Hepatic stellate cell (primary cell): ENCODE data around the gene DMKN.
"Not testable (repeated sequence)": the region's sequence is repeated elsewhere in the genome, so short reads cannot be mapped to it uniquely, and the experiment has no call there.

ENCODE experiments used
- DNase-seq: peaks from one replicate; pipeline ENCODE4 v3.0.0; 2011; ENCODE audit warnings: low spot score

The DMKN gene

DNA sequence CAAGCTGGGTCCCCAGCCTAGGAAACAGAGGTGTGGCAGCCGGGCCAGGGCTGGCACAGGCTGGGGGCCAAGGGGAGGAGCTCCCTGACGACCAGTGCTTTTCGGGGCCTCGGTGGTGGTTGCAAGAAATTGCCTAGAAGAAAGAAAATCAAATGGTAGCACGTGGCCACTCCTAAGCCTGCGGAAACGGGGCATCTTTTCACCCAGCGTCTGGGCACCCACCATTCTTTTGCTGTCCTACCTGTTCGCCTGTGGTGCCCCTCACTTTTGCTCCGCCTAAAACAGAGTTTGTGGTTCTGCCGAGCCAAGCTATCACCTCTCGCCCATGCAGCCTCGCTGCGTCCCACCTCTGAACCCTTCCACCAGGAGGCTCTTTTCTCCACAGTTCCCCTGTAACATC lies 16.0 kb downstream of the DMKN start:
- DNase-seq = no peak

DNA sequence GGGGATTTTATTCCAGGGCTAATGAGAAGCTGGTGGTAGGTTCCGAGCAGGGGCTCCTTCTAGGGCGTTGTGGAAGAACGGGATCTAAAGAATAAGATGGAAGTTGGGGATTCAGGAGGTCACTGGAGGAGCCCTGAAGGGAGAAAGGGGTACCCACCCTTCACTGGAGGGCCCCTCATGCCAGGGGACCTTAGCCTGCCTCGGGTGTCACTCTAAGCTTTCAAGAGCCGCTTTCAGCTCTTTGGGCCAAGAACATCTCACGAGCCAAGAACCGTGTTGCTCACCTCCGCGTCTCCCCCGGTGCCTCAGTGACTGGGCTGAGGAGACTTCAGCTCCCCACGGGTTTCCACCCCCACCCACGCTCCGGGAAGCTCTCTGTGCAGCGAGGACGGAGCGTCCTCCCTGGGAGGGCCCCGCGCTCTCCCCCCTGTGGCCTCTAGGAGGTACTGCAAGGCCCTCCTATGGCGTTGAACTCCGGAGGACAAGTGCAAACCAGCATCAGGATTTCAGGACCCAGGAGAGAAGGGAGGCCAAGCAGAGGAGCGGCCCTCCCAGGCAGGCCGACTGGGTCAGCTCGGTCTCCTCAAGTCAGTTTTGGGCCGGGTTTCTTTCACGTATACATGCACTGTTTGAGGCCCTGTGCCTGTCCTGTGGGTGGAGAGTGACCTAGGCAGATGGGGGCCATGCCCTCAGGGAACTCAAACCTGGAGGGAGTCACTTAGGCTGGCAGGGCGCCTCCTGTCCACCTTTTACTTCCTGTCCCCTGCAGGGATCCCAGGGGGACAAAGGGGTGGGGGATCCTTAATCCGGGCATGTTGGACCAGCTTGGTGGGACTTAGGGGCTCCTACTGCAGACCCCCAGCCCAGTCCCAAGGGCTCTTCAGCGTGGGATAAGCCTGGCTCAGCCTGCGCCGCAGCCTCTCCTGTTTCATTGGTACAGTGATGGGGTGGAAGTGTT lies 18.1 kb downstream of the DMKN start:
- DNase-seq = peak; percentile 91

DNA sequence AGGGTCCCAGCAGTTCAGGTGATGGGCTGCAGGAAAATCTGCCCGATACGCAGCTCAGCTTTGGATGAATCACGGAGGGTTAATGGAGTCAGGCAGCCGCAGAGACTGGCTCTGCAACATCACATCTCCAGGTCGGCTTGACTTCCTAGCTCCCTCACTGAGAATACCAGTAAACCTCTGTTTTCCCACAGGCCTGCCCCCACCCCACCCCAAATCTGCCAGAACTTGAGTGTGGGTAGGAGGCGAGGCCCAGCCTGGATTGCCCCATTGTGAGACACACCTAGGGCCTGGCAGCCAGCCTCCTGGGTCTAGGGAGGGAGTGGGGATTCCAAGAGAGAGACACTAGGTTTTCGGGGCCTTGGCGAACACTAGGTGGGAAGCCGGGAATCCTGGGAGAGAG lies 19.5 kb downstream of the DMKN start:
- DNase-seq = no peak

DNA sequence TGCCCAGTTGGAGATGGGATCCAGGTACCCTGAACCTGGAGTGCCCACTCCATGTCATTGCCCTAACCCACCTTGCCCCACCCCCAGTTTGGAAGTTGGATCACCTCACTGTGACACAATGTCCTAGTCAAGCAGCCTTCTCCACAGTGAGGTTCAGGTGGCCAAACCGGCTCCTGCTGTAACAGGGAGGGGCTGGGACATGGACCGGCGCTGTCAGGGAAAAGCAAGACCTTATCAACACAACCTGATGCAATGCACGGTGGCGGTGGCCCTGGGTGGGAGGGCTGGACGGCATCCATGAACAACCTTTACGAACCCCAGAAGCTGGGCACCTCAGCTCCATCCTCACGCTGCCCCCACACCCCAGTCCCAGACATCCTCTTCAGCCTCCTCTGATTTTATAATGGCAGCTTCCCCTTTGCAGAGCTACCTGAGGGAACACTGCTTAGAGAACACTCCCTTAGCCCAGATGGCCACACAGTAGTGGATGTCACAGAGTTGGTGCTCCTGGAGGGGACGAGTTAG lies 21.6 kb downstream of the DMKN start:
- DNase-seq = no peak

DNA sequence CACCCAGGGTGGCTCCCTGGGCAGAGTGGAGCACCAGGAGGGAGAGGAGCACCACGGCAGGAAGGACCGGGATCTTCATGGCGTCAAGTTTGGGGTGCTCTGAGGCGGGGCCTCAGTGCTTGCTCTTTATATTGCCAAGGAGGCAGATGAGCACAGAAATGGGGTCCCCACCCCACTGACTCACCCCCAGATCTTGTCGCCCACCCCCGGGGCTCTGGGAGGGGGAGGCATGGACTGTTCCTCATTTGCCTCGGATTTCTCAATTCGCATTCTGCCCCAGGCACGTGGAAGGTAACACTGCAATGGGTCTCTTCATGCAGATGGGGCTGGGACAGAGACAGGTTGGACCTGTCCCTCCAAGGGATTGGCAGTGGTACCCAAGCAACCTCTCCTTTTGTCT lies 23.1 kb downstream of the DMKN start, which contains the start of gene KRTDAP:
Gene KRTDAP (minus strand): TSS at position 101 of the 400 bp plus-strand sequence. CDS start 22 bp downstream, at position 79.
- no peak for DNase-seq

DNA sequence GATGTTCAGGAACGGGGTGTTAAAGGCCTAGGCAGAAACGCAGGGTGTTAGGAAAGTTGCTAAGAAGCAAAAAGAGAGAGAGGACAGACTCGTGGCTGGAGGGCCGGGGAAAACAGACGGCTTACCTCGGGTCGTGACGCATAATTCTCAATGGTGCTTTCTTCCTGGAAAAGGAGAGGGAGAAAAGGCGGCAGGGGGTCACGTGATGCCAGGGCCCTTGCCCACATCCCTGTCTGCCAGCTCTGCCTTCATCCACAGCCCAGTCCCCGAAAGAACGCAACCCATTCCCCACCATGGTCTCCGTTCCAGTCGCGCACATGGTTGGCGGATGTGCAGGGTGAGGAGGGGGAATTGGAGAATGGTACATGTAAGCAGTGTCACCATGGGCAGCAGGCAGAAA lies 24.8 kb downstream of the DMKN start:
- DNase-seq = no peak

DNA sequence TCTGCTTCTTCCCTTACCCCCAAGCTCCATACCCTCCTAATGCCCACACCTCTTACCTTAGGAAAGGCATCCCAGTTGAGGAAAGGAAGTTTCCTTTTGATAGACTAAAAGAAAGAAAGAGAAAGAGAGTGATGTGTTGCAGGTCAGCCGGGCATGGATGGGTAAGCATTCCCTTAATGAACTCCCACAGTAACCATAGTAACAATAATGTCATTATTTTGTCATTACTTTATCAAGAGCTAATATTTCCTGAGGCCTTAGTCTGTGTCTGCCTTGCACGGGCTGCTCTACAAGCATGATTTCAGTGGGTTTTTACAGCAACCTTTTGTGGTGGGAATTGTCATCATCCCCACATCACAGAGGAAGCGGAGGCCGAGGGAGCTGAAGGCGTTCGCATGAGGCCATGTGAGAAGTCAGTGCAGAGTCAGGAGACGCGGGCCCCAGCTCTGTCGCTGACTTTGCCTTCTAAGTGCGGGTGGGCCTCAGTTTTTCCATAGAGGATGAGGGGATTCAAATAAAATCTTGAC lies 25.7 kb downstream of the DMKN start:
- no peak for DNase-seq

DNA sequence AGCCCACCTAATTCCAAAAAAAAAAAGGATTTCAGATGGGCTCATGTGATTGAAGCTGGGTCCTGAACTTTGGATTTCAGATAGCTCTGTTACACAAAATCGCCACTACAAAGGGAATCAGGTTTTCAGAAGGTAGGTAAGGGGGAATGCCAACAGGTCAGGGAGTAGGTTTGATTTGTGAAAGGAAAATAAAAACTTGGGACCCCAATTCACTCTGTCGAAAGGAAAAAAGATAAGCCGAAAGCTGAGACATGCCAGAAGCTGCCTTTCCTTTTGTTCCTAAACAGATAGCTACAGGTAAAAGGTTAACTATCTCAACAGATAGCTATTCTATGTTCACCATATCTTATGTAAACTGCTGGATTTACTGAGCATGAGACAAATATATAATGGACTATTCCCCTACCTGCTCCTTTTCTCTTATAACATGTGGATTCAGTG lies 27.2 kb downstream of the DMKN start:
- DNase-seq = no peak

DNA sequence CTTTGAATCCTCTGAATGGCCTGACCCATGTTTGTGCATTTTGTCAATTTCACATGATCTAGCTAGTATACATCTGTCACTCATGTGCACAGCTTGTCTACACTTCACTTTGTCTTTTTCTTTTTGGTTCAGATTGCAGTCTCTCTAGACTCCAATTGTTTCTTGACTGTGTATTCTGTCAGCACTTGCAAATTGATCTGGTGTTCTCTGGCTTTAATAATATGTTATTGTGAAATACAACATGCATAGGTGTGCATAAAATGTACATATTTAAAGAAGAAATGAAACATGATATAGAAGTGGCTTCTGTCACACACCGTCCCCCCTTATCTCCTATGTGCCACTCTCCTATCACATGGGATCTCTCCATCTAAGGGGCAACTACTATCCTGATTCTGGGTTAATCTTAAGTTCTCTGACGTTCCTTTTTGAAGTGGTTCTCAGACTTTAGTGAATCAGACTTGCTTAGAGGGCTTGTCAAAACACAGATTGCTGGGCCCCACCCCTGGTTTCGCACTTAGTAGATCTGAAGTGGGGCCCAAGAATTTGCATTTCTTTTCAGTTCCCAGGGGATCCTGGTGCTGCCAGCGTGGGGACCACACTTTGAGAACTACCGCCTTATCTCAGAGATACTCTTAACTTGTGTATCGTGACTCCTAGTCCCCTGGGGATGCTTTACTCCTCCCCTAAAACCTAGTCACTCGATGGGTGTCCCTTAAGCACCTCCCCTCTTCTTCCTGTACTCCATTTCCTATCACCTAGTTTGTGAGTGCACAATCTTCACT lies 29.0 kb downstream of the DMKN start:
- no peak for DNase-seq

DNA sequence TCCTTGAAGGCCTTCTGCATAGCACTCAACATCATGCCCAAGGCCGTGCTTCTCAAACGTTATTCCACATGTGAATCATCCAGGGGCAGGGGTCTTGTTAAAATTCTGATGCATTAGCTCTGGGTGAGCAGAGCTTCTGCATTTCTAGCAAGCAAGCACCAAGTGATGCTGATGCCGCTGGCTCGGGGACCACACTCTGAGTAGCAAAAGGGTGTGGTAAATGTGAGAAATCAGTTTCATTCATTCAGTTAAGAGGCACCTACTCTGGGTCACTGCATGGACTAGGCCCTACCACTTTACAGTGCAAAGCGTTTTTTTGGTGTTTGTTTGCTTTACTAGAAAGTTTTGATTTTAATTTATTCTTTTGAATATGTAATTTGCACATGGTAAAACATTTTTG lies 30.4 kb downstream of the DMKN start:
- DNase-seq = no peak

DNA sequence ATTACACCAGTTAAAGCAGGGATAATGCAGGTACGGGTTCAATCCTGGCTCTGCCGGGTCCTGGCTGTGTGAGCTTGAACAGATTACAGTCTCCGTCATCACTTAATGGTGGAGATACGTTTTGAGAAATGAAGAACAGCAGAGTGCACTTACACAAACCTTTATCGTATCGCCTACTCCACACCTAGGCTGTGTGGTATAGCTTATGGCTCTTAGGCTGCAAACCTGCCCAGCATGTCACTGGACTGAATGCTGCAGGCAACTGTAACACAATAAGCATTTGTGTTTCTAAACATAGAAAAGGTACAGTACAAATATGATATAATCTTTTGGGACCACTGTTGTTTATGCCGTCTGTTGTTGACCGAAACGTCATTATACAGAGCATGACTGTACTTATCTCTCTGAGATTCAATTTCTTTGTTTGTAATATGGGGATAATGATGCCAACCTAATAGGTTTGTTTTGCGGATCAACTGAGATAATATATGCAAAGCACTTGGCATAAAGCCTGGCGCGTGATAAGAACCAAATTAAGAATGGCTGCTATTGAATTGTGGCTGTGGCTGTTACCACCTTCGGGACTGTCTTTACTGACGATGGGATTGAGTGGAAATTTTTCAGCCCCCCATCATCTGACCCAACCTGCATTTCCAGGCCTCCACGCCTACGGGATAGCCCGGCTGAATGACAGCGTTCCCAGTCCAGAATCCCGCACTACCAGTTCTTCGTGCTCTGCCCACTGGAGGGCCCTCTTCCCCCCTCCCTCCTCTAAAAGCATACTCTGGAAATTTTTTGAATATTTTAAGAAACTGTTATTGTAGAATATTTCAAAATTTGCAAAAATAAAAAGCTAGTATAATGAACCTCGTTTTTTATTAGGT lies 34.4 kb downstream of the DMKN start:
- no peak for DNase-seq

DNA sequence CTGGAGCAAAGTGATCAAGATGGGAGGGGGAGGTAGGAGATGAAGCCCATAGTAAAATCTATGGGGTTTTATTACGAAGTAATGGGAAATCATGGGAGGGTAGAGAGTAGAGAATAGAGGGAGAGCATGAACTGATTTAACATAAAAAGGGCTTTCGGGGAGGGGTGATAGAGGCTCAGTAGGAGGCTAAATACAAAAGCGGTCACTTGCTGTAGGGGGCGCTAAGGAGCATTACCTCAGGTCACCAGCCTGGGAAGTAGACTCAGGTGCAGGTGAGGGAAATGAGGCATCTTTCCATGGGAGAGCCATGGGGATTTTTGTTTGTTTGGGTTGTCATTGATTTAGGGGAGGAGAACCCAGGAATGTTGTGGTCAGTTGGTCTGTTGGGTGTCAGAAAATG lies 37.3 kb downstream of the DMKN start:
- DNase-seq = no peak

DNA sequence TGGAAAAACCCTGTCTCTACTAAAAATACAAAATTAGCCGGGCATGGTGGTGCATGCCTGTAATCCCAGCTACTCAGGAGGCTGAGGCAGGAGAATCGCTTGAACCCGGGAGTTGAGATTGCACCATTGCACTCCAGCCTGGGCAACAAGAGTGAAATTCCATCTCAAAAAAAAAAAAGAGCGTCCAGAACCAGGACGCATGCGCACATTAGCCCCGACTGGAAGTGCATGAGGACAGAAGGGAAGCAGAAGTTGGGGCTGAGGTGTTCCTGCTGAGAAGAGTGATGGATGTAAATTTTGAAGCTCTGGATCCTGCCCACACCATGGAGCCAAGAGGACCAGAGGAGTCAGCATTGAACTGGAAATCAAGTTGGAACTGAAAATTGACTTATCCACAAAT lies 38.9 kb downstream of the DMKN start:
- DNase-seq = not testable (repeated sequence)

DNA sequence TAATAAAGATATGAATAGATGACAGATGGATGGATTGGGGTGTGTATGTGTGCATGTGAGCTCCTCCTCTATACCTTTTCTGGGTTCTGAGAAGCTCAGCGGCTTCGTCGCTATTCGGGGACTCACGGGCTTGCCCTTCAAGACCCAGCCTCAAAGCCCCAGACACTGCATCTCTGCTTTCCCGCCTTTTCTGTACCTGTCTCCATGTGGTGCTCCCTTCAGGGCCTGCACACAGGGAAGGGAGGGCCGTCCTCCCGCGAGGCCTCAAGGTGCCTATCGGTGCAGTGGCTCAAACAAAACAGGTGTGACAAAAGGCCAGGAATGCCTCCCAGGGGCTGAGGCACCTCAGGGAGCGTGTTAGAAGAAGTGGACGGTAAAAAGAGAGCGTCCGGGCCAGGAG lies 39.3 kb downstream of the DMKN start:
- no peak for DNase-seq

DNA sequence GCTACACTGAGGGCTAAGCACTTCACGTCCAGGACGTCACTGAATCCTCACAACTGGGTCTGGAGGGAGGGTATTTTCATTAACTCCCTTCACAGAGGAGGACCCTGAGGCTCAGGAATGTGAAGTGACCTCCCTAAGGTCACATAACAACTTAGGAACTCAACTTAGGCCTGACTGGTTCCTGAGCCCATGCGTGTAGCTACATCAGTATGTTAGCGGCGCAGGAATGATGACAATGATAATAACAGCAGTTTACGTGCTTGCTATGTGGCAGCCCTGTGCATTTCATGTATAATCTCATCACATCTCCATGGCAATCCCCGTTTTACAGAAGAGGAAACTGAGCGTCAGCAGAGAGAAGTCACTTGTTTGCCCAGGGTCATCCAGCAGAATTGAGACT lies 41.5 kb downstream of the DMKN start:
- DNase-seq = no peak

DNA sequence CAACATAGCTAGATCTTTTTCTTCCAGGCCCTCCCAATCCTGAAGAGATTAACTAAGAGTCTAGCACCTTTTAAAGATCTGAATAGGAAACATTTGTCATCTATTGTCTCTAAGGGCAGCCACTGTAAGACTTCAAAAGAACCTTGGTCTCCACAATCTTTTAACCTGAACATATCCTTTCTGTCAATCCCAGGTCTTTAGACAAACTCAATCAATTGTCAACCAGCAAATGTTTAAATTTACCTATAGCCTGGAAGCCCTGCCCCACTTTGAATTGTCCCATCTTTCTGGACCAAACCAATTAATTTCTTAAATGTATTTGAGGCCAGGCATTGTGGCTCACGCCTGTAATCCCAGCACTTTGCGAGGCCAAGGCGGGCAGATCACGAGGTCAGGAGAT lies 42.4 kb downstream of the DMKN start:
- not testable (repeated sequence) for DNase-seq

DNA sequence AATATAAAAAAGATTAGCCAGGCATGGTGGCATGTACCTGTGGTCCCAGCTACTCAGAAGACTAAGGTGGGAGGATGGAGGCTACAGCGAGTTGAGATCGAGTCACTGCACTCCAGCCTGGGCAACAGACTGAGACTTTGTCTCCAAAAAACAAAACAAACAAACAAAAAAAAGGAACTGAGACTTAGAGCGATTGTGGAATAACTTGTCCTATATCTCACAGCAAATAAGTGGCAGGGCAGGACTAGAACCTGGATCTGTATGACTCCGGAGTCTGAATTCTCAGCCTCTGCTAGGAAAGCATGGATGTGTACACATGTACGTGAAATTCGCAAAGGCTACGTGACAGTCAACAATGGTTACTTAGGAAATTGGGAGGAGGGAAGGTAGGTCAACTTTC lies 43.3 kb downstream of the DMKN start:
- DNase-seq = no peak

DNA sequence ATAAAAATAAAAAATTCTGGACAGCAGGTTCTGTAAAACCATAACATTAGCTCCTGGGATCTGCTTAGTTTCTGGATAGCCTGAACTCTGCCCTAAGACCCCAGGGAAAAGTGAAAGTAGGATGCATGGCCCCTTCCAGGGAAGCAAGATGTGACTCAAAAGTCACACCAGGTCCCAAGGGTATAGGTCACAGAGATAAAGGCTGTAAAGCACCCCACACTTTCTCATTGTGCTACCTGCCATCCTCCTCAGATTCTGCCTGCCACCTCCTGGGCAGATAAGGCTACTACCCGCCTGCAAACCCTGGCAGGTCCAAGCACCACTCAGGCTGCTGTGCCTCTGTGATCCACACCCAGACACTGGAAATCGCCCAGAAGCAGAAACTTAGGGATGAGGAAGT lies 44.8 kb downstream of the DMKN start:
- DNase-seq = peak; percentile 32

DNA sequence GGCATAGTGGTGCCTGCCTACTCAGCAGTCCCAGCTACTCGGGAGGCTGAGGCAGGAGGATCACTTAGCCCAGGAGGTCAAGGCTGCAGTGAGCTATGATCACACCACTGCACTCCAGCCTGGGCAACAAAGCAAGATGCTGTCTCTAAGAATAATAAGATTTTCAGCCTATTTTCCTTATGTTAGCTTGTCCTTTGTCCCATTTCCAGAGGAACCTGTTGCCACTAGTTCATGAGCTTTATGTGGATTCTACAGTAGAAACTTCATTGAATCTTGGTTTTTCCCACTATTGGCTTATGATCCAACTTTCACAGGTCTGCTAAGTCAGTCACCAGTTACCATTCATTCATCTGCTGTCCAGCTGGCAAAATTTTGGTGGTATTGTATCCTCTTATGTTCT lies 47.2 kb downstream of the DMKN start:
- DNase-seq = no peak

DNA sequence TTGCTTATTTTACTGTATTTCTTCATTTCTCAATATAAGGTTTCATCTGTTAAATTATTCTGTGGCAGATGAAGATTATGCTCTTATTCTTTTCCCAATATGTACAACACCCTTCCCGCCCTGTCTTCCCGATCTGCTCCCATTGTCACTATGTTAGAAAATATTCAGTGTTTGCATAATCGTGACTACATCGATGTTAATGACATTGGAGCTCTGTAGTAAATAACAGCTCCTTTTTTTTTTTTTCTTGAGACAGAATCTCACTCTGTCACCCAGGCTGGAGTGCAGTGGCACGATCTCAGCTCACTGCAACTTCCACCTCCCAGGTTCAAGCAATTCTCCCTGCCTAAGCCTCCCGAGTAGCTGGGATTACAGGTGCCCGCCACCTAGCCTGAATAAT lies 50.5 kb downstream of the DMKN start:
- DNase-seq = not testable (repeated sequence)

DNA sequence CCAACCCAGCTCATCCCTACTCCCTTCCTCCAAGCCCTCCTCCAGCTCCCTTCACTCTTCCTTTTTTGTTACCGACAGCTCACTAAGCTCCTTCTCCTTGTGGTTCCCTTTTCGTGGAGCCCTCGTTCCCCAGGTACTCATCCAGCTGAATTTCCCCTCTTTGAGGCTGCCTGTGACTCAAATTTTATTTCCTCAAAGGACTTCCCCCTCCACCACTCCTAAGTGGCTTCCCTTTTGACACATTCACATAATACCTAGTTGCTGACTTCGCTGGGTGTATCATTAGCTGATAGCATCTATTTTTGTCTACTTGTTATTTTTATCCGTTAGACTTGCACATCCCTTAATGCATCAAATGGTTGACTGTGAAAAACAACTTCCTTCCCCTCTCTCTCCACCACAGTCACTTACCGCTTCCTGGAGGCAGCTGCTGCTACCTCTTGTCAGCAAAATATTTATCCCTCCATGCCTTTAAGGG lies 50.9 kb downstream of the DMKN start:
- no peak for DNase-seq
